GM12878 (cell line): Measurements from ENCODE around the gene GPR39. TPM values are rescaled to one million over a fixed set of nuclear protein-coding genes. Genes with fewer than 3 reads are reported as not detected.

ENCODE experiments used
- ATAC-seq: fragments of 200-7000 bp; cut with Tn5 transposase; 3 replicates; pipeline ENCODE4 v1.9.1; 2020; ENCODE audit warnings: mild to moderate bottlenecking, moderate library complexity
- BruUV-seq: library from RNA; stranded (reverse); fragments of 400-500 nt; replicated peaks from 2 replicates; lab custom pipeline; 2021; lab: Mats Ljungman, UMichigan
- CTCF ChIA-PET: fragments of 300-600 bp; sonication (Branson Sonifier 250); formaldehyde crosslinking; extraction: SDS; loops from one replicate; lab custom pipeline; 2021; ENCODE audit warnings: inconsistent platforms; lab: Yijun Ruan, JAX
- POLR2A ChIA-PET: fragments of 350-600 bp; formaldehyde crosslinking; extraction: SDS; loops from one replicate; lab custom pipeline; 2021; ENCODE audit warnings: inconsistent platforms; lab: Charles Lee
- RAD21 ChIA-PET: fragments of 300-600 bp; sonication (Branson Sonifier 250); formaldehyde crosslinking; loops from one replicate; lab custom pipeline; 2023; ENCODE audit warnings: antibody characterized with exemption; ENCODE audit not compliant: unreplicated experiment; lab: Charles Lee
- SMC1A ChIA-PET: fragments of 300-600 bp; sonication (Branson Sonifier 250); formaldehyde crosslinking; loops from one replicate; lab custom pipeline; 2023; ENCODE audit not compliant: unreplicated experiment, uncharacterized antibody; lab: Charles Lee
- DNase-seq: peaks from one replicate; pipeline ENCODE4 v3.0.0-alpha.2; 2011; ENCODE audit warnings: low read depth, low spot score
- FAIRE-seq: peaks from 3 replicates; lab custom pipeline; 2011; peaks lifted over from hg19 to GRCh38; lab: Jason Lieb, UNC
- H2AFZ ChIP-seq: 2 replicates; pipeline ENCODE4 v1.6.0; 2011; ENCODE audit warnings: low read depth, low read length, control low read depth; ENCODE audit not compliant: control insufficient read depth
- H3K27ac ChIP-seq: 2 replicates; pipeline ENCODE4 v1.5.1; 2011; ENCODE audit warnings: control low read depth; ENCODE audit not compliant: control insufficient read depth, insufficient read depth
- H3K27me3 ChIP-seq, 2 experiments: replicated peaks in 1 of 2; 2 replicates each; pipeline versions ENCODE4 v1.6.0 to v1.6.1; 2011; ENCODE audit warnings: low read length in 1 of 2; ENCODE audit not compliant: control insufficient read depth in 2 of 2, insufficient read depth in 2 of 2
- H3K36me3 ChIP-seq, 2 experiments: 2 replicates each; pipeline ENCODE4 v1.5.1; 2011; ENCODE audit warnings: low read length in 1 of 2; ENCODE audit not compliant: control insufficient read depth in 2 of 2, insufficient read depth in 2 of 2
- H3K4me1 ChIP-seq: 2 replicates; pipeline ENCODE4 v1.6.1; 2011; ENCODE audit warnings: mild to moderate bottlenecking, low read length, moderate library complexity, mixed read lengths; ENCODE audit not compliant: control insufficient read depth, insufficient read depth
- H3K4me2 ChIP-seq: 2 replicates; pipeline ENCODE4 v1.6.0; 2011; ENCODE audit warnings: control low read depth; ENCODE audit not compliant: control insufficient read depth, insufficient read depth
- H3K4me3 ChIP-seq: fragments of 200-600 bp; sonication (generic); 2 replicates; pipeline ENCODE4 v1.5.1; 2016
- H3K79me2 ChIP-seq: 2 replicates; pipeline ENCODE4 v1.6.0; 2011; ENCODE audit warnings: low read length; ENCODE audit not compliant: control insufficient read depth, insufficient read depth
- H3K9ac ChIP-seq: 2 replicates; pipeline ENCODE4 v1.8.0; 2011; ENCODE audit warnings: low read length, control low read depth, mixed read lengths; ENCODE audit not compliant: control insufficient read depth, insufficient read depth
- H3K9me3 ChIP-seq: replicated peaks from 3 replicates; pipeline ENCODE4 v1.5.1; 2011; ENCODE audit warnings: mild to moderate bottlenecking, low read length; ENCODE audit not compliant: control insufficient read depth, insufficient read depth
- H4K20me1 ChIP-seq: 2 replicates; pipeline ENCODE4 v1.6.0; 2011; ENCODE audit not compliant: control insufficient read depth, insufficient read depth
- CHD2 ChIP-seq: IDR thresholded peaks from 2 replicates; pipeline ENCODE4 v1.6.1; 2011; ENCODE audit warnings: low read depth, low read length, improper control_type of control experiment, borderline replicate concordance
- HDAC6 ChIP-seq: fragments of 200-600 bp; sonication (generic); IDR thresholded peaks from one replicate; pipeline ENCODE4 v1.8.0; 2017; ENCODE audit warnings: antibody characterized with exemption; ENCODE audit not compliant: unreplicated experiment
- JUND ChIP-seq: IDR thresholded peaks from 2 replicates; pipeline ENCODE4 v1.6.1; 2012; ENCODE audit warnings: low read depth, mild to moderate bottlenecking, low read length, improper control_type of control experiment, moderate library complexity
- PML ChIP-seq: IDR thresholded peaks from 2 replicates; pipeline ENCODE4 v1.6.1; 2012; ENCODE audit warnings: low read length, inconsistent platforms
- POLR2A ChIP-seq: IDR thresholded peaks from 2 replicates; pipeline ENCODE4 v1.6.1; 2011; ENCODE audit warnings: low read depth, mild to moderate bottlenecking, low read length
- WGBS: methylation state at CpG from one replicate; pipeline ENCODE4 v1.1.6; 2016; ENCODE audit warnings: low lambda C conversion rate; ENCODE audit not compliant: insufficient replicate concordance, insufficient coverage; ENCODE audit errors: missing lambda C conversion rate; 5-methylcytosine and 5-hydroxymethylcytosine counted together
- in situ Hi-C: fragments of 300-500 bp; cut with MboI; formaldehyde crosslinking; loops from 9 replicates; pipeline ENCODE4 v1.14.3; 2018; ENCODE audit warnings: mixed read lengths
- intact Hi-C: fragments of 100-400 bp; cut with micrococcal nuclease; formaldehyde crosslinking; loops from one replicate; pipeline ENCODE4 v1.14.2; 2022; ENCODE audit not compliant: unreplicated experiment
- polyA plus RNA-seq, 11 experiments: library from polyadenylated mRNA; depleted of rRNA in 4 of 11; unstranded in 6 of 11; stranded (reverse) in 5 of 11; fragments of >200 nt; fragmentation: Nextera tagmentation in 4 of 11; fragmentation: Illumina TruSeq in 1 of 11; extraction: Ambion mirVana in 4 of 11; extraction: Trizol in 1 of 11; gene quantifications; 1 replicate in 1 of 11; 2 replicates in 10 of 11; pipeline versions ENCODE4 v1.2.1 to v1.2.3, GENCODE V29; 2011 to 2016; ENCODE audit warnings: inconsistent platforms in 2 of 11, missing spikeins in 2 of 11, low read depth in 1 of 11
- total RNA-seq, 4 experiments: library from RNA; depleted of rRNA in 3 of 4; stranded (reverse); fragments of >200 nt in 3 of 4; fragmentation: Illumina TruSeq in 1 of 4; extraction: Trizol in 1 of 4; gene quantifications; 2 replicates each; pipeline versions ENCODE4 v1.2.1 to v1.2.3, GENCODE V29; 2013 to 2021
- TF ChIP-seq, protein P1 (sequence below): IDR thresholded peaks from 2 replicates; pipeline ENCODE4 v1.6.1; 2012; ENCODE audit warnings: low read length, inconsistent platforms
- TF ChIP-seq, protein P2 (sequence below): IDR thresholded peaks from 2 replicates; pipeline ENCODE4 v1.6.1; 2012; ENCODE audit warnings: improper control_type of control experiment, low read depth, low read length; ENCODE audit not compliant: insufficient replicate concordance

Gene GPR39
- total and polyA plus RNA-seq, 10 of the 15 experiments (the other 5 are each of a cell fraction or from before 2014, with no cell fraction given) = 0.05 to 0.23 TPM; not detected in 8

DNA sequence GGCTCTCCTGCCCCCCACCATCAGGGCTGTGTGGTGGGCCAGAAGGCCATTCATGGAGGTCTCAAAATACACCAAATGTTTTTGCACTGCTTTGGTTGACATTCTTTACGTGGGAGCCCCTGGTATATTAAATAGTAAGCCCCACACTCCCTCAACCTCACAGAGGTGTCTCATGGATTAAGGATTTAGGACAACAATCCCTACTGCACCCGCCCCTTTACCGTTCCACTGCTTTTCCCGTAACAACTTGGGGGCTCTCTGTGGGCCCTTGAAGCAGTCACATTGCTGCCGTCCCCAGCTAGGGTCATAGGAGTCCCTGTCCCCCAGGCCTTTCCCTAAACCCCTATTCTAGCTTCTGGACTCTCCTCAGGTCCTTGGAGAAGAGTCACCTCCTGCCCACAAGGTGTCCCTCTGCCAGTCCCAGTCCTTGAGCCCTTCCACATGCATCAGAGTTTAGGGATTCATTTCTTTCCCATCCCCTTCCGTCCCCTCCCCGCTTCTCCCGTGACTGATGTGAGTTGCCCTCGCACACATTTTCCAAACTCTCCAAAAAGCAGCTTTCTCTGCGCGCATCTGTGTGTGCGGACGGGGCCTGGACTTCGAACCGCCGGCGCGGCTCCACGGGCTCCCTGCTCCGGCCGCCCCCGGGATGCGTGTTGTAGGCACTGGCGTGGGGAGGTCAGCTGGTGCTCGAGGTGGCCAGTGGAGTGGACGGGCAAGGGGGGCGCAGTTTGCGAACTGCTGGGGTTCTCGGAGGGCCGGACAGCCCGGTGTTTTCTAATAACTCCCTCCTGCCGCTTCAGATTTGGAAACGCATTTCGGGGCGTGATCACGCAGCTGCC lies 168.6 kb downstream of the GPR39 start:
- DNase-seq (no peak), FAIRE-seq (no peak), ATAC-seq (no peak)
- WGBS = 55% methylated on average over 35 of the region's 36 CpGs
- no peaks in the 10 kb centered on the region for H3K27me3 ChIP-seq
- no TSS peak for BruUV-seq
- in situ Hi-C loops (no loop called here), intact Hi-C loops (no loop called here)
- SMC1A ChIA-PET = no interaction called here
- no peak overlapping the region for H2AFZ ChIP-seq
- H3K4me2 ChIP-seq = no peak overlapping the region
- no peaks in the 10 kb centered on the region for H3K9me3 ChIP-seq
- no peaks in the 10 kb centered on the region for H3K79me2 ChIP-seq
- no peaks in the 10 kb centered on the region for H4K20me1 ChIP-seq
- no peak overlapping the region for H3K27ac ChIP-seq
- no peak for TF ChIP-seq JUND
- no peak for TF ChIP-seq PML
- TF ChIP-seq, protein P1, sequence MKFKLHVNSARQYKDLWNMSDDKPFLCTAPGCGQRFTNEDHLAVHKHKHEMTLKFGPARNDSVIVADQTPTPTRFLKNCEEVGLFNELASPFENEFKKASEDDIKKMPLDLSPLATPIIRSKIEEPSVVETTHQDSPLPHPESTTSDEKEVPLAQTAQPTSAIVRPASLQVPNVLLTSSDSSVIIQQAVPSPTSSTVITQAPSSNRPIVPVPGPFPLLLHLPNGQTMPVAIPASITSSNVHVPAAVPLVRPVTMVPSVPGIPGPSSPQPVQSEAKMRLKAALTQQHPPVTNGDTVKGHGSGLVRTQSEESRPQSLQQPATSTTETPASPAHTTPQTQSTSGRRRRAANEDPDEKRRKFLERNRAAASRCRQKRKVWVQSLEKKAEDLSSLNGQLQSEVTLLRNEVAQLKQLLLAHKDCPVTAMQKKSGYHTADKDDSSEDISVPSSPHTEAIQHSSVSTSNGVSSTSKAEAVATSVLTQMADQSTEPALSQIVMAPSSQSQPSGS = no peak
- TF ChIP-seq HDAC6 = no peak
- no peak for TF ChIP-seq POLR2A
- TF ChIP-seq CHD2 = no peak
- TF ChIP-seq, protein P2, sequence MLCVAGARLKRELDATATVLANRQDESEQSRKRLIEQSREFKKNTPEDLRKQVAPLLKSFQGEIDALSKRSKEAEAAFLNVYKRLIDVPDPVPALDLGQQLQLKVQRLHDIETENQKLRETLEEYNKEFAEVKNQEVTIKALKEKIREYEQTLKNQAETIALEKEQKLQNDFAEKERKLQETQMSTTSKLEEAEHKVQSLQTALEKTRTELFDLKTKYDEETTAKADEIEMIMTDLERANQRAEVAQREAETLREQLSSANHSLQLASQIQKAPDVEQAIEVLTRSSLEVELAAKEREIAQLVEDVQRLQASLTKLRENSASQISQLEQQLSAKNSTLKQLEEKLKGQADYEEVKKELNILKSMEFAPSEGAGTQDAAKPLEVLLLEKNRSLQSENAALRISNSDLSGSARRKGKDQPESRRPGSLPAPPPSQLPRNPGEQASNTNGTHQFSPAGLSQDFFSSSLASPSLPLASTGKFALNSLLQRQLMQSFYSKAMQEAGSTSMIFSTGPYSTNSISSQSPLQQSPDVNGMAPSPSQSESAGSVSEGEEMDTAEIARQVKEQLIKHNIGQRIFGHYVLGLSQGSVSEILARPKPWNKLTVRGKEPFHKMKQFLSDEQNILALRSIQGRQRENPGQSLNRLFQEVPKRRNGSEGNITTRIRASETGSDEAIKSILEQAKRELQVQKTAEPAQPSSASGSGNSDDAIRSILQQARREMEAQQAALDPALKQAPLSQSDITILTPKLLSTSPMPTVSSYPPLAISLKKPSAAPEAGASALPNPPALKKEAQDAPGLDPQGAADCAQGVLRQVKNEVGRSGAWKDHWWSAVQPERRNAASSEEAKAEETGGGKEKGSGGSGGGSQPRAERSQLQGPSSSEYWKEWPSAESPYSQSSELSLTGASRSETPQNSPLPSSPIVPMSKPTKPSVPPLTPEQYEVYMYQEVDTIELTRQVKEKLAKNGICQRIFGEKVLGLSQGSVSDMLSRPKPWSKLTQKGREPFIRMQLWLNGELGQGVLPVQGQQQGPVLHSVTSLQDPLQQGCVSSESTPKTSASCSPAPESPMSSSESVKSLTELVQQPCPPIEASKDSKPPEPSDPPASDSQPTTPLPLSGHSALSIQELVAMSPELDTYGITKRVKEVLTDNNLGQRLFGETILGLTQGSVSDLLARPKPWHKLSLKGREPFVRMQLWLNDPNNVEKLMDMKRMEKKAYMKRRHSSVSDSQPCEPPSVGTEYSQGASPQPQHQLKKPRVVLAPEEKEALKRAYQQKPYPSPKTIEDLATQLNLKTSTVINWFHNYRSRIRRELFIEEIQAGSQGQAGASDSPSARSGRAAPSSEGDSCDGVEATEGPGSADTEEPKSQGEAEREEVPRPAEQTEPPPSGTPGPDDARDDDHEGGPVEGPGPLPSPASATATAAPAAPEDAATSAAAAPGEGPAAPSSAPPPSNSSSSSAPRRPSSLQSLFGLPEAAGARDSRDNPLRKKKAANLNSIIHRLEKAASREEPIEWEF = no peak
- H3K4me1 ChIP-seq = no peaks in the 10 kb centered on the region
- RAD21 ChIA-PET = no interaction called here
- H3K4me3 ChIP-seq = no peak overlapping the region
- no peak overlapping the region for H3K9ac ChIP-seq
- CTCF ChIA-PET = no interaction called here
- POLR2A ChIA-PET = no interaction called here
- H3K36me3 ChIP-seq = no peaks in the 10 kb centered on the region
